NT2/D1 (cell line): ENCODE data around the gene MED12L.

Source experiments
- YY1 ChIP-seq: IDR thresholded peaks from 2 replicates; pipeline ENCODE4 v1.6.1; 2011; ENCODE audit not compliant: insufficient read length, insufficient read depth
- ZNF274 ChIP-seq: IDR thresholded peaks from 2 replicates; pipeline ENCODE4 v1.6.1; 2011; ENCODE audit warnings: mild to moderate bottlenecking, low read depth, low read length

DNA sequence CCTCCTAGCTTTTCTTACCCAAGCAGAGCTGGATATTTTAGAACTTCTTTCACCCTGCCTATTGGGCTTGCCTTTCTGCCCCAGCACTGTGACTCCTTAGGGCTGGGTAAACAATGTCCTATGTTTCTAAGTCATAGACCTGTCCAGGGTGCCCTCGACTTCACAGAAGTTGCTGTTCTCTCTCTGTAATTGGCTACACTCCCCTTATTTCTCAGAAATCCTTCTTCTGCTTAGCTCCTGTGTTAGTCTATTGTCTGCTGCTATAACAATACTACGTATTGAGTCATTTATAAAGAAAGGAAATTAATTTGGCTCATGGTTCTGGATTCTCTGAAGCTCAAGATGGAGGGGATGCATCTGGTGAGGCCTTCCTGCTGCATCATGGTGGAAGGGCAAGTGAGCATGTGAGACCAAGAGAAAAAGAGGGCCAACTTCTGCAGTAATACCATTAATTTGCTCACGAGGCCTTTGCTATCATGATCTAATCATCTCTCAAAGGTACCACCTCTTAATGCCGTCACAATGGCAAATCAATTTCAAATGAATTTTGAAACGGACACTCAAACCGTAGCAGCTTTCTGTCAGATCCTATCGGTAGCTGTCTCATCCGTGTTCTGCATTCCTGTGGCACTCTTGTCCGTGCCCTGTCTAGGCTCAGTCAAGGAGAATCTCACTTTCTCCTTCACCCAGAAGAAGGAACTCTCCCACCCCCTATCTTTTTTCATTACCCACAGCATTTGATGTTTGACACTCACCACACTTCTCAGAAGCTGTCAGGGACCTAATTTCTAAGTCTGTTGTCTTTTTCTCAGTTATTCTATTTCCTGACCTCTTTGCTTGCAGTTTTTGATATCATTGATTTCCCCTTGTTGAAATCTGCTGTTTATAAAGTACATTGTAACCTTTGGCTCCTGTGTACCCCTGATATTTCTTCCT lies 139.8 kb downstream of the MED12L start:
- TF ChIP-seq YY1 (no peak), ZNF274 (no peak)
